BLaER1 treated with 17β-estradiol and CSF1 and Interleukin-3, amounts not matched to agents 10 nM and 100 nM (cell line): ENCODE results near the gene BIN2.
A peak's percentile ranks its signal among the peaks of the same experiment; 100 is the strongest.
"Not testable (repeated sequence)": the region's sequence is repeated elsewhere in the genome, so short reads cannot be mapped to it uniquely, and the experiment has no call there.

Experiments used
- H3K27ac ChIP-seq, 11 experiments: shearing (Covaris generic); formaldehyde crosslinking; 2 replicates each; pipeline ENCODE4 v1.8.1; 2022
- H3K27me3 ChIP-seq, 11 experiments: shearing (Covaris generic); formaldehyde crosslinking; 2 replicates each; pipeline ENCODE4 v1.8.1; 2022
- H3K36me3 ChIP-seq, 11 experiments: shearing (Covaris generic); formaldehyde crosslinking; 2 replicates each; pipeline ENCODE4 v1.8.1; 2022
- H3K4me1 ChIP-seq, 10 experiments: shearing (Covaris generic); formaldehyde crosslinking; 2 replicates each; pipeline ENCODE4 v1.8.1; 2022
- H3K4me2 ChIP-seq, 11 experiments: shearing (Covaris generic); formaldehyde crosslinking; 2 replicates each; pipeline ENCODE4 v1.8.1; 2022
- H3K4me3 ChIP-seq, 10 experiments: shearing (Covaris generic); formaldehyde crosslinking; 2 replicates each; pipeline ENCODE4 v1.8.1; 2022
- H3K9ac ChIP-seq, 11 experiments: shearing (Covaris generic); formaldehyde crosslinking; 2 replicates each; pipeline ENCODE4 v1.8.1; 2022
- H3K9me3 ChIP-seq, 11 experiments: shearing (Covaris generic); formaldehyde crosslinking; replicated peaks in 1 of 11; 2 replicates each; pipeline ENCODE4 v1.8.1; 2022
- H4K20me1 ChIP-seq, 11 experiments: shearing (Covaris generic); formaldehyde crosslinking; 2 replicates each; pipeline ENCODE4 v1.8.1; 2022
- Cebpa-rat ChIP-seq, 11 experiments: shearing (Covaris generic); IDR thresholded peaks; 2 replicates each; pipeline ENCODE4 v1.8.1; 2022

Gene BIN2

GRCh38 chr12:51295651-51296050 lies 28.3 kb downstream of the BIN2 start:
- Histone ChIP-seq H4K20me1 (peaks cover 0 to 20% (median 0%) of the 10 kb centered on the region in 11 experiments; a peak in 4 of 22 replicates), H3K27ac (no peak overlapping the region), H3K9ac (no peak overlapping the region), H3K4me3 (no peak overlapping the region), H3K9me3 (no peaks in the 10 kb centered on the region), H3K4me1 (peaks cover 7 to 18% (median 15%) of the 10 kb centered on the region in 10 experiments), H3K4me2 (no peak overlapping the region), H3K36me3 (peaks cover 0 to 93% (median 0%) of the 10 kb centered on the region in 11 experiments; a peak in 10 of 22 replicates), H3K27me3 (no peaks in the 10 kb centered on the region)
- no peak for TF ChIP-seq Cebpa-rat (IDR thresholded peaks at IDR 0.05)

- H3K4me2 ChIP-seq, H3K4me3 ChIP-seq, H3K9ac ChIP-seq, H3K27me3 ChIP-seq, H3K9me3 ChIP-seq, H3K27ac ChIP-seq: not testable (repeated sequence)
- peaks cover 7 to 23% (median 15%) of the 10 kb centered on the region in 10 experiments for H3K4me1 ChIP-seq
- H3K36me3 ChIP-seq = peaks cover 0 to 92% (median 0%) of the 10 kb centered on the region in 11 experiments; a peak in 10 of 22 replicates
- peaks cover 0 to 19% (median 0%) of the 10 kb centered on the region in 11 experiments; a peak in 3 of 22 replicates for H4K20me1 ChIP-seq
Observed at GRCh38 chr12:51294097-51294496, 29.9 kb downstream of the BIN2 start.

DNA sequence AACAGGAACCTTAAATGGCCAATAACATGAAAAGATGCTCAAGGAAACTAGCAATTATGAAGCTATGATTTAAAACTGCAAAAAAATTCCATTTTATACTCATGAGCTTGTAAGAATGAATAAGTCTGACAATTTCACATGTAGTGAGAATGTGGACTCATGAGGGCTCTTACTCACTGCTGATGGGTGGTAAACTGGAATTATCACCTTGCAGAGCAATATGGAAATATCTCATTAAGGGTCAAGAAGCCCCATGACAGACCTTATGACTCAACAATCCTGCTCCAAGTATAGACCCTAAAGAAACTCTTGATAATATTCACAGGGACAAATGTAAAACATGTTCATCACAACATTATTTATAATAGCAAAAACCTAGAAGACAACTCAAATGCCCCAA lies 30.3 kb downstream of the BIN2 start:
- Histone ChIP-seq H3K4me1 (peaks cover 7 to 23% (median 15%) of the 10 kb centered on the region in 10 experiments), H3K4me3 (no peak overlapping the region), H3K9me3 (no peaks in the 10 kb centered on the region), H3K9ac (no peak overlapping the region), H3K27ac (no peak overlapping the region), H3K27me3 (no peaks in the 10 kb centered on the region), H3K4me2 (no peak overlapping the region), H4K20me1 (peaks cover 0 to 21% (median 0%) of the 10 kb centered on the region in 11 experiments; a peak in 3 of 22 replicates), H3K36me3 (peaks cover 0 to 92% (median 0%) of the 10 kb centered on the region in 11 experiments; a peak in 10 of 22 replicates)
- TF ChIP-seq Cebpa-rat (IDR thresholded peaks at IDR 0.05) = no peak

- H3K4me1 ChIP-seq = peaks cover 7 to 23% (median 15%) of the 10 kb centered on the region in 10 experiments
- not testable (repeated sequence) for H3K9me3 ChIP-seq, H3K4me3 ChIP-seq, H3K27me3 ChIP-seq
- peak overlapping the region in 4 of 11 experiments; percentile 10 to 44 (median 25); a peak in 4 of 22 replicates for H3K27ac ChIP-seq
- peak overlapping the region in 3 of 11 experiments; percentile 18 to 48 (median 41); a peak in 4 of 22 replicates for H3K9ac ChIP-seq
- peak overlapping the region; percentile 17 to 65 (median 54); a peak in 19 of 22 replicates for H3K4me2 ChIP-seq
- H4K20me1 ChIP-seq = peaks cover 0 to 22% (median 0%) of the 10 kb centered on the region in 11 experiments; a peak in 4 of 22 replicates
- peaks cover 0 to 91% (median 0%) of the 10 kb centered on the region in 11 experiments; a peak in 10 of 22 replicates for H3K36me3 ChIP-seq
Observed at GRCh38 chr12:51291603-51292513, 32.1 kb downstream of the BIN2 start.

DNA sequence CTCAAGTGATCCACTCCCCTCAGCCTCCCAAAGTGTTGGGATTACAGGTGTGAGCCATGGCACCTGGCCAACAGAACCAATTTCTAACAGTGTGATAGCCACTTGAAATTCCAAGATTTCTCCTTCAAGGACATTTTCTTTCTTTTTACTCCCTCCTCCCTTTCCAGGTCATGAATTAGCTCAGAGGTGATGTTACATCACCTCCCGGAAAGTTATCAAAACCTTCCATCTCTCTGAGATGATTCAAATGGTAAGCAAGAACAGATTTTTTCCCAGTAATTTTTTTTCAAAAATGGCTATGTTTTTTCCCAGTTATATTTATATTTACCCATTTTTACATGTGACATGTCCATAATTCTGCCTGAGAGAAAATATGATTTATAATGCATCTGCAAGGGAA lies 38.1 kb downstream of the BIN2 start:
- peaks cover 0 to 4% (median 0%) of the 10 kb centered on the region in 10 experiments; a peak in 1 of 20 replicates for H3K4me1 ChIP-seq
- no peak overlapping the region for H3K9ac ChIP-seq
- H3K4me3 ChIP-seq = no peak overlapping the region
- no peak overlapping the region for H3K27ac ChIP-seq
- no peak for TF ChIP-seq Cebpa-rat (IDR thresholded peaks at IDR 0.05)
- peaks cover 0 to 41% (median 0%) of the 10 kb centered on the region in 11 experiments; a peak in 4 of 22 replicates for H4K20me1 ChIP-seq
- no peaks in the 10 kb centered on the region for H3K9me3 ChIP-seq
- H3K27me3 ChIP-seq = no peaks in the 10 kb centered on the region
- H3K36me3 ChIP-seq = peaks cover 0 to 98% (median 0%) of the 10 kb centered on the region in 11 experiments; a peak in 10 of 22 replicates
- no peak overlapping the region for H3K4me2 ChIP-seq

DNA sequence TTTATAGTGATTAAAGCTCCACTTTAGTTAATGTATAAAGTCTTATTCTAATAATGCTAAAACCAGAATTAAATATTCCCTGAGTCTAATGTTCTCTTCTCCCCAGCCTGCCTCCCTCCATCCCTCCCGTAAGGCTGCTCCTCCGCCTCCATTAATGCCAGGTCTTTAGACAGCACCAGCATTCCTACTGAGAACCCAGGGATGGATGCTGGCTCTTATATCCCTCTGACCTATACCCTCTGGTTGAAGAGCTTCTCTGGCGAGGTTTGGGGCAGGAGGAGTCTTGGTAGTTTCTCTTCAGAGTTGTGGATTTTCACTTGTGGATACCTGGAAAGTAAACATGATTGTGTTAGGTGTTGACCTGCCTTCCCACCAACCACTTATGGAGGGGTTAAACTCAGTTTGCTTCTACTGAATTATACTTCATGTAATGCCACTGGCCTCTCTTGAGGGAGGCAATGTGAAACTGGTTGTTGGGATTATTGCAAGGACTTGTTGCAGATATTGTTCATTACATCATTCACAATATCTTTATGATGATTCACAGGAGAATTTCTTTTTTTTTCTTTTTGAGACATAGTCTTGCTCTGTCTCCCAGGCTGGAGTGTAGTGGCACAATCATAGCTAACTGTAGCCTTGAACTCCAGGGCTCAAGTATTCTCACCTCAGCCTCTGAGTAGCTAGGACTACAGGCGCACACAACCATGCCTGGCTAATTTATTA lies 42.6 kb downstream of the BIN2 start:
- no peak overlapping the region for H3K4me2 ChIP-seq
- H4K20me1 ChIP-seq = peaks cover 0 to 20% (median 0%) of the 10 kb centered on the region in 11 experiments; a peak in 1 of 22 replicates
- no peak overlapping the region for H3K9ac ChIP-seq
- no peak overlapping the region for H3K27ac ChIP-seq
- H3K4me1 ChIP-seq = peaks cover 0 to 9% (median 0%) of the 10 kb centered on the region in 10 experiments; a peak in 3 of 20 replicates
- TF ChIP-seq Cebpa-rat (IDR thresholded peaks at IDR 0.05) = no peak
- peaks cover 0 to 73% (median 0%) of the 10 kb centered on the region in 11 experiments; a peak in 8 of 22 replicates for H3K36me3 ChIP-seq
- H3K4me3 ChIP-seq = no peak overlapping the region
- H3K27me3 ChIP-seq = no peaks in the 10 kb centered on the region
- H3K9me3 ChIP-seq = no peaks in the 10 kb centered on the region

DNA sequence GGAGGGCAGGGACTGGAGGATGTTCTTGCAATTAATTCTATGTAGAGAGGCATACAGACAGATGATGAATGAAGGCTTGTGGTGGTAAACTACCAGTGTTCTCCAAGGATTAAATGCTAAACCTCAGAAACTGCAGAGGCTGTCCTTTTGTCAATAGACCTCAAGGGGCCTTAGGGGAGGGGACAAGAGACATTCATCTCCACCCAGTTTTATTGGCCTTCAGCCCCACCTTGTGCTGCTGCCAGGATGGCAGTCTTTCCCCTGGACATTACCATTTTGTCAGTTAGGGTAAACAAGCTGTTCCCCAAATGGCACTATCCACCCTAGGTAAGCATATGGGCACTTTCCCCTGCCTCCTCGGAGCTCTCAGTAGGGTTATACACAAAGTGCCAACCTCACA lies 48.9 kb downstream of the BIN2 start:
- H3K4me3 ChIP-seq = no peak overlapping the region
- H3K4me1 ChIP-seq = peaks cover 5 to 23% (median 12%) of the 10 kb centered on the region in 10 experiments; a peak in 18 of 20 replicates
- no peak for TF ChIP-seq Cebpa-rat (IDR thresholded peaks at IDR 0.05)

GRCh38 chr12:51272810-51273209 lies 51.2 kb downstream of the BIN2 start:
- H3K4me3 ChIP-seq, H3K9ac ChIP-seq, H3K4me2 ChIP-seq, H3K27ac ChIP-seq, H3K9me3 ChIP-seq, H4K20me1 ChIP-seq, H3K36me3 ChIP-seq: not testable (repeated sequence)
- H3K27me3 ChIP-seq = peaks cover 0 to 24% (median 6%) of the 10 kb centered on the region in 11 experiments; a peak in 10 of 22 replicates
- peaks cover 13 to 31% (median 24%) of the 10 kb centered on the region in 10 experiments; a peak in 19 of 20 replicates for H3K4me1 ChIP-seq

More for the DNA sequence above, 48.9 kb downstream of the BIN2 start:
- Histone ChIP-seq H3K27me3 (peaks cover 0 to 13% (median 6%) of the 10 kb centered on the region in 11 experiments; a peak in 7 of 22 replicates), H3K9ac (no peak overlapping the region), H4K20me1 (no peaks in the 10 kb centered on the region), H3K9me3 (no peaks in the 10 kb centered on the region), H3K36me3 (peaks cover 0 to 11% (median 0%) of the 10 kb centered on the region in 11 experiments; a peak in 4 of 22 replicates), H3K4me2 (no peak overlapping the region), H3K27ac (no peak overlapping the region)
